ENCODE data around the gene PAX7. TPM values are rescaled to one million over a fixed set of nuclear protein-coding genes. Genes with fewer than 3 reads are reported as not detected.

PAX7 gene
- total RNA-seq, 1 experiment from 2014 or later = 0.15 TPM

- no peak overlapping the region for H3K14ac ChIP-seq (ENCODE audit: insufficient read depth, low read length)
- H3K56ac ChIP-seq (ENCODE audit: insufficient read length, low read depth, low read length) = no peak overlapping the region
- Mint-ChIP-seq H3K27ac (no peak overlapping the region), H3K27me3 (ENCODE audit: low read depth) (peaks cover 92% of the 10 kb centered on the region), H3K4me3 (no peak overlapping the region), H3K36me3 (ENCODE audit: insufficient read depth in 1 of 3, low read depth in 3 of 3) (no peaks in the 10 kb centered on the region), H3K9me3 (no peaks in the 10 kb centered on the region), H3K4me1 (peaks cover 2 to 8% of the 10 kb centered on the region in 2 experiments; a peak in 2 of 4 replicates)
- no peaks in the 10 kb centered on the region for H4K20me1 ChIP-seq (ENCODE audit: control insufficient read depth, insufficient read depth, insufficient read length)
- no peak overlapping the region for H2AK5ac ChIP-seq (ENCODE audit: insufficient read length, low read length)
- H4K5ac ChIP-seq (ENCODE audit: insufficient read length, low read depth, low read length) = no peak overlapping the region
- no peaks in the 10 kb centered on the region for H3K4me1 ChIP-seq (ENCODE audit: insufficient read depth, low read length)
- no peak overlapping the region for H2BK20ac ChIP-seq (ENCODE audit: low read depth, low read length, poor library complexity, severe bottlenecking)
- no CpG with 5 or more reads among the region's 8 CpGs for WGBS (ENCODE audit: extremely low coverage, insufficient read length, low lambda C conversion rate)
- H4K91ac ChIP-seq (ENCODE audit: insufficient read length, low read depth, low read length) = no peak overlapping the region
- no peak overlapping the region for H3K9ac ChIP-seq (ENCODE audit: extremely low read depth, insufficient read length, low read length)
- H3K23me2 ChIP-seq (ENCODE audit: insufficient read length, low read depth, low read length, poor library complexity, severe bottlenecking) = no peaks in the 10 kb centered on the region
- no peak overlapping the region for H3K4ac ChIP-seq (ENCODE audit: low read depth, low read length)
- no peak overlapping the region for H4K8ac ChIP-seq (replicated peaks; ENCODE audit: insufficient read length, low read depth, low read length)
- no peak for TF ChIP-seq CTCF (conservative IDR thresholded peaks at IDR 0.05)
- DNase-seq = no peak
- no peak overlapping the region for H2BK5ac ChIP-seq (ENCODE audit: insufficient read length, low read length)
- no peak overlapping the region for H3T11ph ChIP-seq (ENCODE audit: low read length)
- no peak overlapping the region for H3K18ac ChIP-seq (ENCODE audit: insufficient read length, low read depth, low read length)
- no peaks in the 10 kb centered on the region for H3K79me2 ChIP-seq (ENCODE audit: insufficient read depth, low read length)
- no peaks in the 10 kb centered on the region for H3K9me3 ChIP-seq (ENCODE audit: control insufficient read depth, low read depth, low read length)
- H2BK120ac ChIP-seq (ENCODE audit: low read depth, low read length, poor library complexity, severe bottlenecking) = no peak overlapping the region
- H3K27ac ChIP-seq (ENCODE audit: insufficient read length, low read depth, low read length) = no peak overlapping the region
- H3K79me1 ChIP-seq (ENCODE audit: insufficient read depth, low read depth, low read length, poor library complexity, severe bottlenecking) = no peaks in the 10 kb centered on the region
- H3K23ac ChIP-seq (ENCODE audit: insufficient read length, low read depth, low read length) = no peak overlapping the region
- no peak overlapping the region for H2BK15ac ChIP-seq (ENCODE audit: low read depth, low read length)
- no peak overlapping the region for H3K4me2 ChIP-seq (ENCODE audit: insufficient read depth, insufficient read length, low read length)
- no peak overlapping the region for H2BK12ac ChIP-seq (ENCODE audit: insufficient read length, low read depth, low read length)
- H3K27me3 ChIP-seq (ENCODE audit: insufficient read depth, low read length) = no peaks in the 10 kb centered on the region; the same call in 1 of the 2 replicates
- no peak overlapping the region for H2AFZ ChIP-seq (ENCODE audit: low read length)
Observed at GRCh38 chr1:18711003-18711402, 80.4 kb downstream of the PAX7 start.

Data from H9 (cell line).